Astrocyte (in vitro differentiated cells and primary cell): ENCODE results near the gene BATF. TPM values are rescaled to one million over a fixed set of nuclear protein-coding genes. Genes with fewer than 3 reads are reported as not detected.

Source experiments
- DNase-seq: peaks from one replicate; pipeline ENCODE4 v3.0.0-alpha.2; 2010; ENCODE audit warnings: low read depth
- FAIRE-seq: peaks from 2 replicates; lab custom pipeline; 2011; peaks lifted over from hg19 to GRCh38; lab: Jason Lieb, UNC
- H2AFZ ChIP-seq: 2 replicates; pipeline ENCODE4 v1.6.0; 2012; ENCODE audit warnings: low read depth, low read length, inconsistent platforms
- H3K27ac ChIP-seq: 2 replicates; pipeline ENCODE4 v1.5.1; 2011; ENCODE audit warnings: low read depth, low read length, inconsistent platforms
- H3K27me3 ChIP-seq: 2 replicates; pipeline ENCODE4 v1.6.0; 2011; ENCODE audit warnings: low read length, inconsistent platforms; ENCODE audit not compliant: insufficient read depth
- H3K36me3 ChIP-seq: 2 replicates; pipeline ENCODE4 v1.5.1; 2011; ENCODE audit warnings: low read length, inconsistent platforms; ENCODE audit not compliant: insufficient read depth
- H3K4me1 ChIP-seq: 2 replicates; pipeline ENCODE4 v1.5.1; 2011; ENCODE audit warnings: low read length, inconsistent platforms; ENCODE audit not compliant: insufficient read depth
- H3K4me2 ChIP-seq: 2 replicates; pipeline ENCODE4 v1.6.0; 2012; ENCODE audit warnings: low read length, inconsistent platforms
- H3K4me3 ChIP-seq: 2 replicates; pipeline ENCODE4 v1.5.1; 2011; ENCODE audit warnings: low read depth, mild to moderate bottlenecking, low read length, inconsistent platforms; ENCODE audit not compliant: insufficient read depth
- H3K79me2 ChIP-seq: 2 replicates; pipeline ENCODE4 v1.6.0; 2012; ENCODE audit warnings: mild to moderate bottlenecking, low read length, inconsistent platforms; ENCODE audit not compliant: insufficient read depth
- H3K9ac ChIP-seq: 2 replicates; pipeline ENCODE4 v1.6.0; 2012; ENCODE audit warnings: mild to moderate bottlenecking, low read length, inconsistent platforms
- H3K9me3 ChIP-seq: 2 replicates; pipeline ENCODE4 v1.5.1; 2012; ENCODE audit warnings: low read depth, mild to moderate bottlenecking, low read length, inconsistent platforms; ENCODE audit not compliant: insufficient read depth
- H4K20me1 ChIP-seq: 2 replicates; pipeline ENCODE4 v1.6.0; 2012; ENCODE audit warnings: low read length, inconsistent platforms; ENCODE audit not compliant: insufficient read depth
- H3K27ac Mint-ChIP-seq: one replicate; pipeline ENCODE4 v1.8.0; 2021; ENCODE audit warnings: mild to moderate bottlenecking, mixed read lengths; ENCODE audit not compliant: unreplicated experiment
- H3K27me3 Mint-ChIP-seq: one replicate; pipeline ENCODE4 v1.8.0; 2021; ENCODE audit warnings: low read depth, mixed read lengths; ENCODE audit not compliant: unreplicated experiment
- H3K36me3 Mint-ChIP-seq: one replicate; pipeline ENCODE4 v1.8.0; 2021; ENCODE audit warnings: low read depth, mixed read lengths; ENCODE audit not compliant: unreplicated experiment
- H3K4me1 Mint-ChIP-seq: one replicate; pipeline ENCODE4 v1.8.0; 2021; ENCODE audit warnings: low read depth, mixed read lengths; ENCODE audit not compliant: unreplicated experiment
- H3K4me3 Mint-ChIP-seq: one replicate; pipeline ENCODE4 v1.8.0; 2021; ENCODE audit warnings: mild to moderate bottlenecking, moderate library complexity, mixed read lengths; ENCODE audit not compliant: unreplicated experiment
- H3K9me3 Mint-ChIP-seq: one replicate; pipeline ENCODE4 v1.8.0; 2021; ENCODE audit warnings: mild to moderate bottlenecking, mixed read lengths; ENCODE audit not compliant: unreplicated experiment
- CTCF ChIP-seq: IDR thresholded peaks from 2 replicates; pipeline ENCODE4 v1.5.1; 2011; ENCODE audit warnings: low read depth, mild to moderate bottlenecking, inconsistent platforms, low read length, moderate library complexity; ENCODE audit not compliant: insufficient read depth
- EZH2 ChIP-seq: IDR thresholded peaks from 2 replicates; pipeline ENCODE4 v1.6.1; 2012; ENCODE audit warnings: mild to moderate bottlenecking, low read length, inconsistent platforms; ENCODE audit not compliant: insufficient read depth
- total RNA-seq: library from RNA; stranded (reverse); gene quantifications from 2 replicates; pipeline ENCODE4 v1.2.1, GENCODE V29; 2021

The BATF gene
- total RNA-seq, 1 donor from 2014 or later: not detected

GRCh38 chr14:75527449-75528163, 5.3 kb downstream of the BATF start:
- Mint-ChIP-seq H3K9me3 (no peaks in the 10 kb centered on the region), H3K27ac (no peak overlapping the region)
- DNase-seq: no peak

GRCh38 chr14:75531256-75531655, 9.0 kb downstream of the BATF start:
- TF ChIP-seq CTCF (no peak), EZH2 (no peak)
- Histone ChIP-seq H3K4me3 (no peak overlapping the region), H3K4me2 (no peak overlapping the region), H3K9me3 (no peaks in the 10 kb centered on the region), H3K27me3 (peaks cover 2% of the 10 kb centered on the region), H3K36me3 (no peaks in the 10 kb centered on the region), H3K9ac (no peak overlapping the region), H4K20me1 (no peaks in the 10 kb centered on the region), H3K4me1 (no peaks in the 10 kb centered on the region), H2AFZ (no peak overlapping the region), H3K79me2 (no peaks in the 10 kb centered on the region), H3K27ac (no peak overlapping the region)
- H3K27me3 Mint-ChIP-seq: peaks cover 5% of the 10 kb centered on the region
- DNase-seq: no peak
- no peak for FAIRE-seq
- H3K9me3 Mint-ChIP-seq: no peaks in the 10 kb centered on the region
- H3K27ac Mint-ChIP-seq: peak overlapping the region; percentile 21
- H3K4me1 Mint-ChIP-seq: peaks cover 2% of the 10 kb centered on the region
- H3K4me3 Mint-ChIP-seq: no peak overlapping the region
- peaks cover 2% of the 10 kb centered on the region for H3K36me3 Mint-ChIP-seq

More at GRCh38 chr14:75527449-75528163, 5.3 kb downstream of the BATF start:
- H3K4me1 Mint-ChIP-seq: peaks cover 5% of the 10 kb centered on the region
- H3K4me2 ChIP-seq: no peak overlapping the region
- no peaks in the 10 kb centered on the region for H3K9me3 ChIP-seq
- TF ChIP-seq CTCF (no peak), EZH2 (no peak)
- H3K4me1 ChIP-seq: no peaks in the 10 kb centered on the region
- H3K9ac ChIP-seq: no peak overlapping the region
- H3K36me3 Mint-ChIP-seq: peaks cover 2% of the 10 kb centered on the region
- no peak for FAIRE-seq
- no peaks in the 10 kb centered on the region for H3K36me3 ChIP-seq
- no peak overlapping the region for H2AFZ ChIP-seq
- no peak overlapping the region for H3K4me3 ChIP-seq
- peaks cover 10% of the 10 kb centered on the region for H3K27me3 Mint-ChIP-seq
- no peaks in the 10 kb centered on the region for H4K20me1 ChIP-seq
- no peaks in the 10 kb centered on the region for H3K79me2 ChIP-seq
- no peak overlapping the region for H3K4me3 Mint-ChIP-seq
- peaks cover 4% of the 10 kb centered on the region for H3K27me3 ChIP-seq
- no peak overlapping the region for H3K27ac ChIP-seq
